ENCODE data around the gene QRFP. TPM values are rescaled to one million over a fixed set of nuclear protein-coding genes. Genes with fewer than 3 reads are reported as not detected.

The QRFP gene
- total and polyA plus RNA-seq, 4 donors = 0.05 TPM; not detected in 3

DNA sequence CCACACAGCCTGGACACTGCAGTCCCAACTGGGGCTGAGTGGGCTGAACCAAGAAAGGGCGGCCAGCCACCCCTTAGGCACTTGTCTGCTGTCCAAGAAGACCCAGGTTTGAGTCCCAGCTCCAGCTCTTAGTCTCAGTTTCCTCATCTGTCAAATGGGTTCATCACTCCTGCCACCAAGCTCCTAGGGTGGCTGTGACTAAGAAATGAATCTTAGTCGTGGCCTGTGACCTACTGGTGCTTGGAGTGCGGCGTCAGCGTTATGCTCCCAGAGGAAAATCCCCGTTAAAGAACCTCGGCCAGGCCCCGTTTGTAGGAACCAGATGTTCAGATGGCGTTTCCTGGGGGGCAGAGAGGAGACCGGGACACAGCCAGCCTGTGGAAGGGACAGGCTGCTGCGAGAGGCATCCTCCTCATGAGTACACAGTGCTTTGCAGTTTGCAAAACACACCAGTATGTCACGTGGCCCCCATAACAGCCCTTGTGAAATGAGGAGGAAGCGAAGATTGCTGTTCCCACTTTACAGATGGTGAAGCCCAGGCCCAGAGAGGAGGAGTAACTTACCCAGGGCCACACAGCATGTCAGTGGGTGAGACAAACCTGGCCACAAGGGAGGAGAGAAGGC is 39.1 kb upstream of the QRFP start:
- 89% methylated on average over 13 of the region's 13 CpGs for WGBS
- Histone ChIP-seq H3K4me3 (ENCODE audit: low read depth in 1 of 3, low read length in 3 of 3) (no peak overlapping the region), H3K9me3 (ENCODE audit: control insufficient read depth in 4 of 4, low read length in 3 of 4) (no peaks in the 10 kb centered on the region), H3K27ac (ENCODE audit: low read depth in 1 of 2, low read length in 2 of 2) (no peak overlapping the region), H3K9ac (ENCODE audit: low read depth in 1 of 2, low read length in 2 of 2) (no peak overlapping the region), H3K4me1 (ENCODE audit: control insufficient read depth in 4 of 4, insufficient read depth in 4 of 4, low read length in 3 of 4) (peaks cover 13 to 23% (median 15%) of the 10 kb centered on the region in 4 donors), H3K27me3 (ENCODE audit: control insufficient read depth in 4 of 4, insufficient read depth in 4 of 4, low read length in 3 of 4) (peaks cover 5 to 23% (median 12%) of the 10 kb centered on the region in 4 donors), H3K36me3 (ENCODE audit: control insufficient read depth in 4 of 4, insufficient read depth in 3 of 4, low read depth in 1 of 4, low read length in 3 of 4) (no peaks in the 10 kb centered on the region)
- DNase-seq (ENCODE audit: low spot score) = no peak
- TF ChIP-seq FOXA1 (IDR thresholded peaks at IDR 0.05) (no peak), EGR1 (IDR thresholded peaks at IDR 0.05; ENCODE audit: low read depth in 2 of 2) (no peak), SP1 (IDR thresholded peaks at IDR 0.05) (no peak), RXRA (IDR thresholded peaks at IDR 0.05) (no peak), RAD21 (IDR thresholded peaks at IDR 0.05) (no peak), HNF4G (IDR thresholded peaks at IDR 0.05) (no peak), FOXA2 (IDR thresholded peaks at IDR 0.05) (no peak), CTCF (IDR thresholded peaks at IDR 0.05; ENCODE audit: low read depth, low read length, missing input control) (no peak), REST (IDR thresholded peaks at IDR 0.05) (no peak), YY1 (IDR thresholded peaks at IDR 0.05) (no peak), MAX (IDR thresholded peaks at IDR 0.05) (no peak), ZBTB33 (IDR thresholded peaks at IDR 0.05) (no peak), NR2F2 (IDR thresholded peaks at IDR 0.05) (no peak), GABPA (IDR thresholded peaks at IDR 0.05 in 1 of 2, conservative IDR thresholded peaks at IDR 0.05 in 1 of 2) (no peak), HNF4A (conservative IDR thresholded peaks at IDR 0.05) (no peak), ATF3 (IDR thresholded peaks at IDR 0.05) (no peak), TAF1 (conservative IDR thresholded peaks at IDR 0.05) (no peak)

All from liver (tissue), 9 donors.